ENCODE data around the gene TMTC3. TPM values are rescaled to one million over a fixed set of nuclear protein-coding genes. Genes with fewer than 3 reads are reported as not detected.

TMTC3 gene
- total RNA-seq, 4 donors from 2014 or later, result 29.8 to 45.2 (median 33.2) TPM

DNA sequence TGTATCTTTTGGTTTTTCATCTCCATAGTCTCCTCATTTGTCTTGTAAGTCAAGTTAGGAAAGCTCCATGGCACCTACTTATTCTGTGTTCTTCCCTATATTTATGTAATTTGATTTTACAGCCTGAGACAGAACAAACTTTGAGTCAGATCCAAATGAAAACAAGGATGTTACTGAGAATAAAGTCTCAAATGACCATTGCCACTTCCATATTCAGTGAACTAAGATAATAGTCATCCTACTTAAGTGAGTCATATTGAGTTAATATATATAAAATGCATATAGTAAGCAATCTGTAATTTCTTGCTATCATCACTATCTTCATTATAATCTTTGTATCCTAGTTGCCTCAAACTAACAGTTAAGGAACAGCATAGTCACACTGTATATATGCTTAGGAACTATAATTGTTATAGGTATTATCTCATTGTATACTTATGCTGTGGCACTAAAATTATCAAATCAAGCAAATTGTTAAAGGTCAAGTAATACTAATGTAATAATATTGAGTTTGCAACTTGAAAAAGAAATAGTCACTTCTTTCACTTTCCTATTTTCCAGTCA, 30.8 kb downstream of the TMTC3 start:
- intact Hi-C loops (cut with DNase I; ENCODE audit: low total_unique reads), result no loop called here
- no peak for DNase-seq (ENCODE audit: low spot score in 2 of 2)
- H3K4me3 ChIP-seq (ENCODE audit: low read depth, poor library complexity, severe bottlenecking), result no peak overlapping the region
- TF ChIP-seq POLR2A (IDR thresholded peaks at IDR 0.05), result no peak
- TF ChIP-seq, protein P1, sequence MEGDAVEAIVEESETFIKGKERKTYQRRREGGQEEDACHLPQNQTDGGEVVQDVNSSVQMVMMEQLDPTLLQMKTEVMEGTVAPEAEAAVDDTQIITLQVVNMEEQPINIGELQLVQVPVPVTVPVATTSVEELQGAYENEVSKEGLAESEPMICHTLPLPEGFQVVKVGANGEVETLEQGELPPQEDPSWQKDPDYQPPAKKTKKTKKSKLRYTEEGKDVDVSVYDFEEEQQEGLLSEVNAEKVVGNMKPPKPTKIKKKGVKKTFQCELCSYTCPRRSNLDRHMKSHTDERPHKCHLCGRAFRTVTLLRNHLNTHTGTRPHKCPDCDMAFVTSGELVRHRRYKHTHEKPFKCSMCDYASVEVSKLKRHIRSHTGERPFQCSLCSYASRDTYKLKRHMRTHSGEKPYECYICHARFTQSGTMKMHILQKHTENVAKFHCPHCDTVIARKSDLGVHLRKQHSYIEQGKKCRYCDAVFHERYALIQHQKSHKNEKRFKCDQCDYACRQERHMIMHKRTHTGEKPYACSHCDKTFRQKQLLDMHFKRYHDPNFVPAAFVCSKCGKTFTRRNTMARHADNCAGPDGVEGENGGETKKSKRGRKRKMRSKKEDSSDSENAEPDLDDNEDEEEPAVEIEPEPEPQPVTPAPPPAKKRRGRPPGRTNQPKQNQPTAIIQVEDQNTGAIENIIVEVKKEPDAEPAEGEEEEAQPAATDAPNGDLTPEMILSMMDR (IDR thresholded peaks at IDR 0.05), result no peak

DNA sequence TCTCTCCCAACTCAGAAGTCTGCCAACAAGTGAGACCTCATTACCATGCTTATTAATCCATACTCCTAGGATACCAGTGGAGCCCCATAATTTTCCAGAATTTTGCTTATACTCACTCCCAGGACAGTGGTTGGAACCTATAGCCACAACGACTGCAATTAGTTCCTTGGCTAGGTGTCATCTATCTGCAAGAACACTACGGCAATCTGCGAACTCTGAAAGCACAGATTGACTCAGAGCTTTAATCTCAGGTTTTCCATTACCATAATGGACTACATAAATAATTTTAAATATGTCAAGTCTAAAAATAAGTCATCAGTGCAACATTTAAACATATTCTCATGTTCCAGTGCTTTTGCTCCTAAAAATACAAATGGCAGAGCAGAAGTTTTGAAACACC, 33.4 kb downstream of the TMTC3 start:
- intact Hi-C loops (cut with DNase I; ENCODE audit: low total_unique reads), result no loop called here
- DNase-seq (ENCODE audit: low spot score in 2 of 2), result no peak
- 96 to 97% methylated on average over 3 of the region's 3 CpGs for WGBS, 2 donors
- no peak overlapping the region for H3K4me3 ChIP-seq (ENCODE audit: low read depth, poor library complexity, severe bottlenecking)
- no peak for TF ChIP-seq POLR2A (IDR thresholded peaks at IDR 0.05)
- TF ChIP-seq, protein P1 (IDR thresholded peaks at IDR 0.05), result no peak

DNA sequence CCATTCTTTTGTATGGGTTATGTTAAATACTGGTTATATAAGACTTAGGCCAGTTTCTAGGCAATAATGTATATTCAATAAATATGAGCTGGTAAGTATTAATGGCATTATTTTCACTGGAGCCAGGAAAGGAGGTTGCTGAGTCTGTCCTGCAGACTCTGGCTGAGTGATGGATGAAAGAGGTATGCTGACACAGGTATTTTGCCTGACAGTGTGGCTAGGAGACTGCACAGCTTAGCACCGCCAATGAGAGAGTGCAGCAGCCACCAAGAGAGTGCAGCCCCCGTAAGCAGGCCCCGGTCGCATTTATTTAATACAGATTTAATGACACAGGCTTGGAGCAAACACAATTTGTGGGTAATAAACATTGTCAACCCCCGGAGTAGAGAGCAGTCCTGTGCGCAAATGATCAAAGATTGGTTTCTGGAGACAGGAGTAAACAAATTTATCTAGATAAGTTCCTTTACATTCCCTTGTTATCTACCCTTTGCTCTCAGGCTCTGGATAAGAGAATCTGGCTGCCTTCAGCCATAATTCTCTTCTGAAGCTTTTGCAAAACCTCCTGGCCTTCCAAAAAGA, 37.4 kb downstream of the TMTC3 start:
- H3K4me3 ChIP-seq (ENCODE audit: low read depth, poor library complexity, severe bottlenecking), result no peak overlapping the region
- intact Hi-C loops (cut with DNase I; ENCODE audit: low total_unique reads), result no loop called here
- no peak for DNase-seq (ENCODE audit: low spot score in 2 of 2)
- 93 to 99% methylated on average over 6 of the region's 6 CpGs for WGBS, 2 donors
- TF ChIP-seq, protein P1 (IDR thresholded peaks at IDR 0.05), result no peak
- TF ChIP-seq POLR2A (IDR thresholded peaks at IDR 0.05), result no peak

DNA sequence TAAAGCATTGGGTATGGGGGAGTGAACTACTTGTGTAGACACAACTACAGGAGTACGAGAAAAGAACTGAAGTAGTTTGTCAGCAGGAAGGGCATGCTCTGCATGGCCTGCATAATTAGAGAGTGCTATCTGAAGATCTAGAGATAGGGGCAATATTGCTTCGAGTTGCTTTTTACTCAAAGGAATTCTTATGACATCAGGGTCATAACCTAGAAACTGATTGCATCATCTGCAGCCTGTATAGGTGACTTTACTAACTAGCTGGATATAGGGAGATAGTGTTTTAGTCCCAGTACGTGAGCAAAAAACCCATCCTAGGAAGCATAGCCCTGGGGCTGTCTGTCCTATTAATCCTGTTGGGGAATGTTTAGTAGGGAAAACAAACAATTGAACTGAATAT, 39.8 kb downstream of the TMTC3 start:
- H3K4me3 ChIP-seq (ENCODE audit: low read depth, poor library complexity, severe bottlenecking), result no peak overlapping the region
- TF ChIP-seq, protein P1 (IDR thresholded peaks at IDR 0.05), result no peak
- DNase-seq (ENCODE audit: low spot score in 2 of 2), result no peak
- WGBS, 2 donors, result 74 to 87% methylated on average over 3 of the region's 3 CpGs
- intact Hi-C loops (cut with DNase I; ENCODE audit: low total_unique reads), result no loop called here

DNA sequence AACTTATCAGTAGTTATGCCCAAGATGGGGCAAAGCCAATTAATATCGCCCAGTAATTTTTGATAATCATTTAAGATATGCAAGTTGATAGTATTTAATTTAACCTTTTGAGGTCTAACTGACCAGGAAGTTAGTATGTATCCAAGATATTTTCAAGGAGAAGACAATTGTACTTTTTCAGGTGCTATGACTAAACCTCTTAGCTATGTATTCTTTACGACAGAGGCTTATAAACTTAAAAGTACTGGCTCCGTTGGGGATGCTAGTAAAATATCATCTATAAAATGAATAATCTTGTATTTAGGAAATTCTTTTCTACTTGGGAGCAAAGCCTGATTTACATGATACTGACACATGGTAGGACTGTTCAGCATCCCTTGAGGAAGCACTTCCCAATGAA, 40.3 kb downstream of the TMTC3 start:
- intact Hi-C loops (cut with DNase I; ENCODE audit: low total_unique reads), result no loop called here
- TF ChIP-seq, protein P1 (IDR thresholded peaks at IDR 0.05), result no peak
- no peak for TF ChIP-seq POLR2A (IDR thresholded peaks at IDR 0.05)
- H3K4me3 ChIP-seq (ENCODE audit: low read depth, poor library complexity, severe bottlenecking), result no peak overlapping the region
- WGBS, 2 donors, result 86 to 91% methylated on average over 3 of the region's 3 CpGs
- no peak for DNase-seq (ENCODE audit: low spot score in 2 of 2)

DNA sequence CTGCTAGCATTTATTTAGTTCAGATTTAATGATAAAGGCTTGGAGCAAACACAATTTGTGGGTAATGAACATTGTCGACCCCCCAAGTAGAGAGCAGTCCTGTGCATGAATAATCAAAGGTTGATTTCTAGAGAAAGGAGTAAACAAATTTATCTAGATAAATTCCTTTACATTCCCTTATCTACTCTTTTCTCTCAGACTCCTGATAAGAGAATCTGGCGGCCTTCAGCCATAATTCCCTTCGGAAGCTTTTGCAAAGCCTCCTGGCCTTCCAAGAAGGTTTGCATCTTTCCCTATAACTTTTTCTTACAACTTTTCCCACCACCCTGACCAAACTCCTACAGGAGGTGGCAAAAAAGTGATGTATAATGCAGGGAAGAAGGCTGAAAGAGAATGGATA, 42.1 kb downstream of the TMTC3 start:
- WGBS, 2 donors, result 91 to 99% methylated on average over 3 of the region's 3 CpGs
- no peak overlapping the region for H3K4me3 ChIP-seq (ENCODE audit: low read depth, poor library complexity, severe bottlenecking)
- DNase-seq (ENCODE audit: low spot score in 2 of 2), result no peak
- intact Hi-C loops (cut with DNase I; ENCODE audit: low total_unique reads), result no loop called here
- TF ChIP-seq POLR2A (IDR thresholded peaks at IDR 0.05), result no peak
- TF ChIP-seq, protein P1 (IDR thresholded peaks at IDR 0.05), result no peak

All from lower leg skin (tissue), 4 donors.